NCI-H2107 treated with DMSO at 0.1 percent for 48 hours (cell line): Measurements from ENCODE around the gene TKTL1.

ENCODE experiments used
- DNase-seq: peaks from one replicate; lab custom pipeline; 2025; ENCODE audit not compliant: unreplicated experiment; lab: John Stamatoyannopoulos, UW

Gene TKTL1

DNA sequence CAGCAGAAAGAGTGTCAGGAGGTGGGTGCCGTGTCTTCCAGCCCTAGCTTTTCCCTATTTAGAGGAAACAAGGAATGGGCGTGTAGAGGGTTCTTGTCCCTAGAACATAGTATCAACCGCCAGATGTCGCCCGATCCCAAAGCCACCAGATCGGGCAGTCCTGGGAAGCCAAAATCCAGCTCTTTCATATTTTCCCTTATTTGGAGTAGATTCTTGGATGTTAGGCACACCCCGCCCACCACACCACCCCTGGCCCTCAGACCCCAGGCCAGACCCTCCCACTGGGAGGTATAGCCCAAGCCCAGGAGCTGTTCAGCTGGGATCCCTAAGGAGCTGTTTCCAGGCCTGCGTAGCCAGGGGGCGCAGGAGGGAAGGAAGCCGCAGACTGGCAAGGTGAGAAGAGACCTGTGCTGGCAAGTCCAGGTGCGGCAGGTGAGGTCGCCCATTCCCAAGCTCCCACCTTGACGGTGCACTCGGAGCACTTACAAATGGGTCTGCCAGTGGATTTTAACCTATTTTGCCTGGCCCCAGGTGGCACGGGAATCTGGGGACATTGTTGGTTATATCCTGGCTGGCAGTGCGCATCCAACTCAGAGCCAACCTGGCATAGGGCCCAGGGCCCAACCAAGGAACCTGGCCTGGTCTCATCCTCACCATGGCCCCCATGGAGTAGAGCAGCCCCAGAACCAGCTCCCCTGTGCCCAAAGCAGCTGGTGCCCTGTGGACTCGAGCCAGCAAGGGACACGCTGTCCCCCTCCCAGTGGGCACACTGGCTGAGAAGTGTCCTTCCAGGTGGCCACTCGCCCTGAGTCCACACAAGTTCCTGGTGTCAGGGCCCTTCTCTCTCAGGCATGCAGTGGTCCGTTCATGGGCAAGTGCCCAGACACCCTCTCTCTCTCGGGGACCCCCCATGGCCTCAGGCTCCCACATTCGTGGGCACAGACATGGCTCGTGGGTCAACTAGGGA lies 78.0 kb downstream of the TKTL1 start:
- DNase-seq, result peak; percentile 50

DNA sequence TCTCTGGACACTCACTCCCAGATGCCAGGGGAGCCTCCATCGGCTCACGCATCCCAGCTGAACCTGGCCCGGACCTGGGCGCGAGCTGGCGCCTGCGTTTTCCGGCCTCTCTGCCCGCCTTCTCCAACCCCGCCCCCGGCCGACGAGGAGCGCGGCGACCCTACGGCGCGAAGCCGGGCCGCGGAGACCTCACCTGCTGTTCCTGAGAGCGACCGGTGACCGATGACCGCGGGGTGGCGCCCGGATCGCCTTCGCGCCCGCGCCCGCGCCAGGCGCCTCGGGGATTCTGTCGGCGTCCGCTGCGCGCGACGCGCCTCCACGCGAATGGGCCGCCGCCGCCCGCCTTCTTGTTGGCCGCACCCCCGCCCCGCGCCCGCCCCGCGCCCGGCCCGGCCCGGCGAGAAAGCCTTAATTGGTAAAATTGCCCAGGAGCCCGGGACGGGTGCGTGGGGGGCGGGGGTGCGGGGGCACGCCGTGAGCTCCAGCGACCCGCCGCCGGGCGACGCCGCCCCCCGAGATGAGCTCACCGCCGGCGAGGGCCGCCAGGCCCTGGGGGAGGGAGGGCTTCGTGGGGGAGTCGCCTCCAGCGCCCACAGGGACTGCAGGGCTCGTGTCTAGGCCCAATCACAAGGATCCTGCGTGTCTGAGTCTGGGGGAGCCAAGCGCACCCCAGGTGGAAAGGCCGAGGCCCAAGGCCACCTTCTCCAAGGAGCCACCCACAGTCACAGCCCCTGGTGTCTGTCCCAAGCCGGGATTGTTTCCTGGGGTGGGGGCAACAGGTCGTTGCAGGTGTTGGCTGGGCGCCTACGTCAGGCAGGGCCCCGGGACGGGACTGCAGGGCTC lies 78.9 kb downstream of the TKTL1 start, which contains the start of gene FLNA:
Gene FLNA (minus strand): TSS at position 322 of the 843 bp plus-strand sequence. CDS start 3,389 bp downstream, outside the sequence.
- no peak for DNase-seq

DNA sequence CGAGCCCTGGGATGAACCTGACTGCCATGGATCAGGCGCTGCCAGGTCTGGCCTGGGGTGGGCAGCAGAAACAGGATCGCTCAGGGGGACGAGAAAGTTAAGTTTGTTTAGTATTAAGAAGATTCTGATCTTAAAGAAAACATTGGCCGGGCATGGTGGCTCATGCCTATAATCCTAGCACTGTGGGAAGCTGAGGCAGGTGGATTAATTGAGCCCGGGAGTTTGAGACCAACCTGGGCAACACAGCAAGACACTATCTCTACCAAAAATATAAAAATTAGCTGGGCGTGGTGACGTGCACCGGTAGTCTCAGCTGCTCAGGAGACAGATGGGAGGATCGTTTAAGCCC lies 79.5 kb downstream of the TKTL1 start:
- no peak for DNase-seq

DNA sequence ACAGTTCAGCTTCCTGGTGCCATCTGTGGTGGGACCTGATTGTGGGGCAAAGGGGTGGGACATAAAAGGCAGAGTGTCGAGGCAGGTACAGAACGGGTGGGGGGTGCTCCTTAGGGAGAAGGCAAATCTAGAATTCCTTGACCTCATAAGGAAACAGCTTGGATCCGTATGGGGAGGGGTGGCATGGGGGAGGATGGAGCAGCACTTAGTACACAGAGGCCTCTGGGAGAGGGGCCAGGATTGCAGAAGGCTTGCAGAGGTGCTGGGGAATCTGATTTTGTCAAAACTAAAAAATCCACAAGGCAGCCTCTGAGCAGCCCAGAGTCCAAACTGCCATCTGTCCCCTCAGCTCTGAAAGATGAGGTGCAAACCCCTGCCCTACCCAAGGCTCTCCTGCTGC lies 81.2 kb downstream of the TKTL1 start:
- no peak for DNase-seq

DNA sequence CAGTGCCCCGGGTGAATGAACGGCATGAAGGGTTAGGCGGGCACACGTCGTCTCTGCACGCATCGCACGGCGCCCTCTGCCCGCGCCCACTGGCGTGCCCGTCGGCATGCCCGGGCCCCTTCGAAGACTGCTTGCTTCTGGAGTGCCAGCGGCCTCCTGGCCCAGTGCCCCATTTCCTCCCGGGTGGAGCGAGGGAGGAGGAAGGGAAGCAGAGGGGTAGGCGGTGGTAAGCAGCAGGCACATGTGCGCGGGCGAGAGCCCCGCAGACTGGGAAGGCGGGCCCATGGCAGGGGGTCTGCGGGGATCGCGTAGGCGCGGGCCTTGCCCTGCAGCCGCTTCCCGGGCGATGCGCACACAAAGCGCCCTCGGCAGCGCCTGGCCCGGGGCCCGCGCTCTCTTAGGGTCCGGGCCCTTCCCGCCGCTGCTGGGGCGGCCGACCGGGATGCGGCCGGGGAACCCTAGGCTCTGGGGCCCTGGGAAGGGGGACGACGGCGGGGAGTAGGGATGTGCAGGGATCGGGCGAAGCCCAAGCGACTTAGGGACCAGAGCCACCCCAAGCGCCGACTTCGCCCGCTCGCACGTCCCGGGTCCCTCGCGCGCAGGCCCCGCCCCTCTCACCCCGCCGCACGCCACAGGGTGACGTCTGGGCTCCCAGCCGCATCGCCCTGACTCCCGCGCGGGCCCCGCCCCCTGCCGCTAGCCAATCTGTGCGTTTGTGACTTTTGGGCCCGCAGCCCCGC lies 82.6 kb downstream of the TKTL1 start:
- no peak for DNase-seq

DNA sequence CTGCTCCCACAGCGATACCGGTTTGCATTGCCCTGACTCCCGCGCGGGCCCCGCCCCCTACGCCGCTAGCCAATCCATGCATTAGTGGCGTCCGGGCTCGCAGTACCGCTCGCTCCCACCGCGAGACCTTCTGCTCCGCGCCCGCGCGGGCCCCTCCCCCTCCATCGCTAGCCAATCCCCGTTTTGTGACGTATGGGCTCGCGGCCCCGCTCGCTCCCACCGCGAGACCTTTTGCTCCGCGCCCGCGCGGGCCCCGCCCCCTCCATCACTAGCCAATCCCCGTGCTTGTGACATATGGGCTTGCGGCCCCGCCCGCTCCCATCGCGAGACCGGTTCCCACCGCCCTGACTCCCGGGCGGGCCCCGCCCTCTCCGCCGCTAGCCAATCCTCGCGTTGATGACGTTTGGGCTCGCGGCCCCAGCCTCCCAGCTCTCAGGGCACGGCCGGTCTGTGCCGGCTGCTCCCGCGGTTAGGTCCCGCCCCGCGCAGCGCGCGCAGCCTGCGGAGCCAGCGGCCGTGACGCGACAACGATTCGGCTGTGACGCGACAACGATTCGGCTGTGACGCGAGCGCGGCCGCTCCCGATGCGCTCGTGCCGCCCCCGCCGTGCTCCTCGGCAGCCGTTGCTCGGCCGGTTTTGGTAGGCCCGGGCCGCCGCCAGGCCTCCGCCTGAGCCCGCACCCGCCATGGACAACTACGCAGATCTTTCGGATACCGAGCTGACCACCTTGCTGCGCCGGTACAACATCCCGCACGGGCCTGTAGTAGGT lies 83.4 kb downstream of the TKTL1 start, which contains the start of gene EMD:
Gene EMD (plus strand): TSS at position 497 of the 770 bp plus-strand sequence. CDS start 190 bp downstream, at position 687.
- peak; percentile 99 for DNase-seq

DNA sequence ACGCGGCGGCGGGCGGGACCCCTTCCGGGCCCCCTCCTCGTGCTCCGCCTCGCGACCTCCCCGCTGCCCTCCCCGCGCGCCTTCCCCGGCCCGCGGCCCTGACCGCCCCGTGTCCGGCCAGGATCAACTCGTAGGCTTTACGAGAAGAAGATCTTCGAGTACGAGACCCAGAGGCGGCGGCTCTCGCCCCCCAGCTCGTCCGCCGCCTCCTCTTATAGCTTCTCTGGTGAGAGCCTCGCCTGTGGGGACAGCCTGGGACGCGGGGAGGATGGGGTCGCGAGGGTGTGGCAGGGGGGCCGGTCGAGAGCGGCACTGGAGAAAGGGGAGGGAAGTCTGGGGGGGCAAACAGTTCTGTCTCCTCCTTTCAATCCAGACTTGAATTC lies 84.0 kb downstream of the TKTL1 start:
- DNase-seq, result no peak
